Neural progenitor cell (in vitro differentiated cells): ENCODE data around the gene EDC4. TPM values are rescaled to one million over a fixed set of nuclear protein-coding genes. Genes with fewer than 3 reads are reported as not detected.

ENCODE experiments used
- DNase-seq: peaks from one replicate; pipeline ENCODE4 v3.0.0-alpha.2; 2016; ENCODE audit warnings: low spot score
- H2AFZ ChIP-seq: fragments of 200-600 bp; sonication (generic); replicated peaks from 2 replicates; pipeline ENCODE4 v1.6.1; 2016; ENCODE audit warnings: antibody characterized with exemption
- H3F3A ChIP-seq: fragments of 200-600 bp; sonication (generic); 2 replicates; pipeline ENCODE4 v1.6.1; 2016; ENCODE audit warnings: antibody characterized with exemption, low read depth
- H3K27ac ChIP-seq: fragments of 200-600 bp; sonication (generic); 2 replicates; pipeline ENCODE4 v1.5.1; 2016; ENCODE audit warnings: mild to moderate bottlenecking
- H3K27me3 ChIP-seq: fragments of 200-600 bp; sonication (generic); 2 replicates; pipeline ENCODE4 v1.6.1; 2016; ENCODE audit warnings: mild to moderate bottlenecking, moderate library complexity
- H3K36me3 ChIP-seq: fragments of 200-600 bp; sonication (generic); 2 replicates; pipeline ENCODE4 v1.5.1; 2016
- H3K4me1 ChIP-seq: fragments of 200-600 bp; sonication (generic); 2 replicates; pipeline ENCODE4 v1.6.1; 2016; ENCODE audit warnings: mixed run types
- H3K4me2 ChIP-seq: fragments of 200-600 bp; sonication (generic); 2 replicates; pipeline ENCODE4 v1.6.1; 2016
- H3K4me3 ChIP-seq: fragments of 200-600 bp; sonication (generic); 2 replicates; pipeline ENCODE4 v1.5.1; 2016
- H3K79me2 ChIP-seq: fragments of 200-600 bp; sonication (generic); 2 replicates; pipeline ENCODE4 v1.6.1; 2016; ENCODE audit warnings: low read depth
- H3K9ac ChIP-seq: fragments of 200-600 bp; sonication (generic); 2 replicates; pipeline ENCODE4 v1.6.1; 2016
- H3K9me3 ChIP-seq: fragments of 200-600 bp; sonication (generic); 2 replicates; pipeline ENCODE4 v1.5.1; 2016; ENCODE audit warnings: low read depth
- H4K20me1 ChIP-seq: fragments of 200-600 bp; sonication (generic); 2 replicates; pipeline ENCODE4 v1.6.1; 2016; ENCODE audit warnings: low read depth
- H3K27ac Mint-ChIP-seq: 3 replicates; pipeline ENCODE4 v1.8.0; 2021; ENCODE audit warnings: mixed read lengths
- H3K27me3 Mint-ChIP-seq: 2 replicates; pipeline ENCODE4 v1.8.0; 2022; ENCODE audit warnings: low read depth, mild to moderate bottlenecking, inconsistent platforms, moderate library complexity, mixed read lengths; ENCODE audit not compliant: insufficient read depth
- H3K36me3 Mint-ChIP-seq: 3 replicates; pipeline ENCODE4 v1.8.0; 2021; ENCODE audit warnings: mixed read lengths
- H3K4me1 Mint-ChIP-seq: 3 replicates; pipeline ENCODE4 v1.8.0; 2021; ENCODE audit warnings: mixed read lengths
- H3K4me3 Mint-ChIP-seq: 3 replicates; pipeline ENCODE4 v1.8.0; 2021; ENCODE audit warnings: mild to moderate bottlenecking, moderate library complexity, mixed read lengths
- H3K9me3 Mint-ChIP-seq: 3 replicates; pipeline ENCODE4 v1.8.0; 2020; ENCODE audit warnings: mixed read lengths
- EZH2 ChIP-seq: fragments of 200-600 bp; sonication (generic); IDR thresholded peaks from 2 replicates; pipeline ENCODE4 v1.6.1; 2017; ENCODE audit warnings: antibody characterized with exemption, mild to moderate bottlenecking, moderate library complexity
- EZH2phosphoT487 ChIP-seq: fragments of 200-600 bp; sonication (generic); IDR thresholded peaks from 2 replicates; pipeline ENCODE4 v1.6.1; 2017; ENCODE audit warnings: antibody characterized with exemption
- total RNA-seq: library from RNA; depleted of rRNA; stranded (reverse); fragments of >200 nt; gene quantifications from 2 replicates; pipeline ENCODE4 v1.2.3, GENCODE V29; 2015; ENCODE audit warnings: low replicate concordance
- TF ChIP-seq, protein P1 (sequence below): fragments of 200-600 bp; sonication (generic); IDR thresholded peaks from 2 replicates; pipeline ENCODE4 v1.5.1; 2017; ENCODE audit warnings: antibody characterized with exemption, mild to moderate bottlenecking

EDC4 gene
- total RNA-seq, 1 donor from 2014 or later: 32.7 TPM

DNA sequence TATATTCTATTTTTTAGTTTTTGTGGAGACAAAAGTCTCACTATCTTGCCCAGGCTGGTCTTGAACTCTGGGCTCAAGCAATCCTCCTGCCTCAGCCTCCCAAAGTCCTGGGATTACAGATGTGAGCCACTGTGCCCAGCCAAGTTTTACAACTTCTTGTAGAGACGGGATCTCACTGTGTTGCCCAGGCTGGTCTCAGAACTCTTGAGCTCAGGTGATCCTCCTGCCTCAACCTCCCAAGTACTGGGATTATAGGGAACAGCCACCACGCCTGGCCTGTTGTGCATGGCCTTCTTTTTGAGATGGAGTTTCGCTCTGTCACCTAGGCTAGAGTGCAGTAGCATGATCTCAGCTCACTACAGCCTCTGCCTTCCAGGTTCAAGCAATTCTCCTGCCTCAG, 19.2 kb upstream of the EDC4 start:
- Histone ChIP-seq H3K4me2 (no peak overlapping the region), H3K79me2 (peaks cover 100% of the 10 kb centered on the region), H3F3A (peaks cover 5% of the 10 kb centered on the region), H3K4me1 (no peaks in the 10 kb centered on the region), H3K27ac (no peak overlapping the region), H3K9ac (no peak overlapping the region), H3K9me3 (no peaks in the 10 kb centered on the region), H2AFZ (no peak overlapping the region), H3K4me3 (no peak overlapping the region), H4K20me1 (peaks cover 92% of the 10 kb centered on the region), H3K27me3 (no peaks in the 10 kb centered on the region), H3K36me3 (no peaks in the 10 kb centered on the region)
- H3K27ac Mint-ChIP-seq: no peak overlapping the region
- no peak overlapping the region for H3K4me3 Mint-ChIP-seq
- DNase-seq: no peak
- peaks cover 17% of the 10 kb centered on the region for H3K4me1 Mint-ChIP-seq
- H3K9me3 Mint-ChIP-seq: no peaks in the 10 kb centered on the region
- TF ChIP-seq, protein P1, sequence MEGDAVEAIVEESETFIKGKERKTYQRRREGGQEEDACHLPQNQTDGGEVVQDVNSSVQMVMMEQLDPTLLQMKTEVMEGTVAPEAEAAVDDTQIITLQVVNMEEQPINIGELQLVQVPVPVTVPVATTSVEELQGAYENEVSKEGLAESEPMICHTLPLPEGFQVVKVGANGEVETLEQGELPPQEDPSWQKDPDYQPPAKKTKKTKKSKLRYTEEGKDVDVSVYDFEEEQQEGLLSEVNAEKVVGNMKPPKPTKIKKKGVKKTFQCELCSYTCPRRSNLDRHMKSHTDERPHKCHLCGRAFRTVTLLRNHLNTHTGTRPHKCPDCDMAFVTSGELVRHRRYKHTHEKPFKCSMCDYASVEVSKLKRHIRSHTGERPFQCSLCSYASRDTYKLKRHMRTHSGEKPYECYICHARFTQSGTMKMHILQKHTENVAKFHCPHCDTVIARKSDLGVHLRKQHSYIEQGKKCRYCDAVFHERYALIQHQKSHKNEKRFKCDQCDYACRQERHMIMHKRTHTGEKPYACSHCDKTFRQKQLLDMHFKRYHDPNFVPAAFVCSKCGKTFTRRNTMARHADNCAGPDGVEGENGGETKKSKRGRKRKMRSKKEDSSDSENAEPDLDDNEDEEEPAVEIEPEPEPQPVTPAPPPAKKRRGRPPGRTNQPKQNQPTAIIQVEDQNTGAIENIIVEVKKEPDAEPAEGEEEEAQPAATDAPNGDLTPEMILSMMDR: no peak
- no peak for TF ChIP-seq EZH2
- no peak for TF ChIP-seq EZH2phosphoT487
- no peaks in the 10 kb centered on the region for H3K27me3 Mint-ChIP-seq
- peaks cover 18% of the 10 kb centered on the region for H3K36me3 Mint-ChIP-seq

DNA sequence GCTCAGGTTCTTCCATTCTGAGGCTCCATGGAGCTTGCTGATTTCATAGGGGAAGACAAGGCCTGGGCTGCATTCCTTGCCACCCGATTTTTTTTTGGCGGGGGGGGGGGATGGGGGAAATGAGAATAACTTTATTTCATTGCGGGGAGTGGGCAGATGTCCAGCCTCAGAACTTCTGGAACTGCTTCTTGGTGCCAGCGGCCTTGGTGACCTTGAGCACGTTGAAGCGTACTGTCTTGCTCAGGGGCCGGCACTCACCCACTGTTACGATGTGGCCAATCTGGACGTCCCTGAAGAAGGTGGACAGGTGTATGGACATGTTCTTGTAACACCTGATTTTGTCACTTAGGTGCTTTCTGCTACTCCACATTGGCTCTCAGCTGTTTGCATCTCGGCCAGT, 17.1 kb upstream of the EDC4 start:
- H3K27ac Mint-ChIP-seq: peak overlapping the region; percentile 29
- peaks cover 100% of the 10 kb centered on the region for H4K20me1 ChIP-seq
- H3K4me1 ChIP-seq: no peaks in the 10 kb centered on the region
- no peak overlapping the region for H3K4me3 Mint-ChIP-seq
- no peak overlapping the region for H3K9ac ChIP-seq
- no peaks in the 10 kb centered on the region for H3K36me3 ChIP-seq
- H3K79me2 ChIP-seq: peaks cover 100% of the 10 kb centered on the region
- no peaks in the 10 kb centered on the region for H3K9me3 Mint-ChIP-seq
- H3F3A ChIP-seq: peaks cover 5% of the 10 kb centered on the region
- no peak overlapping the region for H3K4me2 ChIP-seq
- peaks cover 17% of the 10 kb centered on the region for H3K36me3 Mint-ChIP-seq
- H3K27me3 ChIP-seq: no peaks in the 10 kb centered on the region
- peaks cover 13% of the 10 kb centered on the region for H3K4me1 Mint-ChIP-seq
- H2AFZ ChIP-seq: no peak overlapping the region
- no peak overlapping the region for H3K27ac ChIP-seq
- no peaks in the 10 kb centered on the region for H3K9me3 ChIP-seq
- H3K4me3 ChIP-seq: no peak overlapping the region
- no peaks in the 10 kb centered on the region for H3K27me3 Mint-ChIP-seq
- DNase-seq: no peak
- TF ChIP-seq EZH2phosphoT487: no peak

DNA sequence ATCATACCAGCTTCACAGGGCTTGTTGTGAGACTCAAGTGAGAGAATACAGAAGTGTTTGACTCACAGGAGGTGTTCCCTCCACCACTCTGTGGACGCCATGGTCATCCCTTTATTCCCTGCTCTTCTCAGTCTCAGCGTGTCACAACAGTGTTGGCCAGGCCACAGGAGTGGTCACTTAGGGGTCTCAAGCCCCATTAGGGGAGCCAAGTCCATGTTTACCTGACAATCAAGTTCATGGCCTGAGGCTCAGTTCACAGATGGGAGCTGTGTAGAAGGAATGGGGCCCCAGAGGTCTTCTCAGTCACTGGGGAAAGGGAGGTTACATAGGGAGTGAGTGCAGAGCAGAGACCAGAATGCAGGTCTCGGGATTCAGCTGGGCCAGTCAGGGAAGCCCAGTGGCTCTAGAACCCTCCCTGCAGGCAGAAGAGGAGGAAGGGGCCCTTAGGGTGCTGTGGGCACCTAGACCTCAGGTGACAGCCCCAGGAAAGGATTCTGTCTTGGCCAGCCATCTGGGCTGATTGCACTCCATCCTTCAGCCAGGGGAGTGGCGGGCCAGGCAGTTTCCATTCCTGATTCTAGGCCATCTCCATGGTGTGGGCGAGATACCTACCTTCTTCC, 15.8 kb upstream of the EDC4 start:
- Mint-ChIP-seq H3K36me3 (peaks cover 24% of the 10 kb centered on the region), H3K4me3 (no peak overlapping the region), H3K27ac (peak overlapping the region; percentile 83), H3K4me1 (peaks cover 16% of the 10 kb centered on the region), H3K9me3 (no peaks in the 10 kb centered on the region), H3K27me3 (peaks cover 2% of the 10 kb centered on the region)
- Histone ChIP-seq H2AFZ (no peak overlapping the region), H3K27me3 (no peaks in the 10 kb centered on the region), H3F3A (peaks cover 2% of the 10 kb centered on the region), H3K36me3 (no peaks in the 10 kb centered on the region), H4K20me1 (peaks cover 100% of the 10 kb centered on the region), H3K9ac (no peak overlapping the region), H3K4me1 (no peaks in the 10 kb centered on the region), H3K4me3 (no peak overlapping the region), H3K79me2 (peaks cover 100% of the 10 kb centered on the region), H3K9me3 (no peaks in the 10 kb centered on the region), H3K27ac (no peak overlapping the region), H3K4me2 (no peak overlapping the region)
- DNase-seq: no peak
- TF ChIP-seq, protein P1: no peak
- TF ChIP-seq EZH2phosphoT487: no peak
- no peak for TF ChIP-seq EZH2

DNA sequence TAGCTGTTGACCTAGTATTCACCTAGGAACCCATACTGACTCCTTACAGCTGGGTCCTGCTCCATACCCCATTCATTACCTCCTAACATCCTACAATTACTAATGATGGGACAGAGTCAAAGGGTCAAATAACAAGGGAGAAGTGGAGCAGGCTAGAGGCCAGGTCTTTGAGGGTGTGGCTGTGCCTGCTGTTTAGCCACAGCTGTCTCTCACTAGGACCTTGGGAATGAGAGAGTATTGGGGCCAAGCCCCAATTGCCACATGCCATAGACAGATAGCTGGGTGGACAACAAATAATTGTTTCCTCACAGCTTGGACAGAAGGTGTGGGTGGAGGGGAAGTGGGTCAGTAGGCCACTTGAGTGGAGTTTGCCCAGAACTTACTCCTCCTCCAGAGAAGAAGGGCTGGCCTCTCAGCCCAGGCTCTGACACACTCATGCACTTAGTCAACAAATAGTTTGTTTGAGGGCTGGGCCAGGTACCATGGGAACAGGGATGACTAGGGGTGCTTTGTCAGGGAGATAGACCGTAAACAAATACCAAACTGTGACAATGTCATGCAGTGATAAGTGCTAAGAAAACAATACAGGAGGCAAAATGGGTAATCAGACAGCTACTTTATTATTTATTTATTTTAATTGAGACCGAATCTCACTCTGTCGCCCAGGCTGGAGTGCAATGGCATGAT, 15.2 kb upstream of the EDC4 start:
- H4K20me1 ChIP-seq: peaks cover 100% of the 10 kb centered on the region
- H3K4me3 ChIP-seq: no peak overlapping the region
- Mint-ChIP-seq H3K4me1 (peaks cover 16% of the 10 kb centered on the region), H3K27ac (peak overlapping the region; percentile 60), H3K27me3 (peaks cover 2% of the 10 kb centered on the region), H3K36me3 (peaks cover 24% of the 10 kb centered on the region), H3K9me3 (no peaks in the 10 kb centered on the region), H3K4me3 (no peak overlapping the region)
- no peak for DNase-seq
- H3K4me2 ChIP-seq: no peak overlapping the region
- H2AFZ ChIP-seq: no peak overlapping the region
- H3K27me3 ChIP-seq: no peaks in the 10 kb centered on the region
- H3K9me3 ChIP-seq: no peaks in the 10 kb centered on the region
- no peaks in the 10 kb centered on the region for H3K36me3 ChIP-seq
- peaks cover 2% of the 10 kb centered on the region for H3F3A ChIP-seq
- H3K27ac ChIP-seq: no peak overlapping the region
- peaks cover 100% of the 10 kb centered on the region for H3K79me2 ChIP-seq
- no peak overlapping the region for H3K9ac ChIP-seq
- H3K4me1 ChIP-seq: peaks cover under 1% of the 10 kb centered on the region
- TF ChIP-seq EZH2phosphoT487: no peak
- TF ChIP-seq, protein P1: no peak
- TF ChIP-seq EZH2: no peak
